ENCODE results near the gene TRIM26.

The TRIM26 gene

DNA sequence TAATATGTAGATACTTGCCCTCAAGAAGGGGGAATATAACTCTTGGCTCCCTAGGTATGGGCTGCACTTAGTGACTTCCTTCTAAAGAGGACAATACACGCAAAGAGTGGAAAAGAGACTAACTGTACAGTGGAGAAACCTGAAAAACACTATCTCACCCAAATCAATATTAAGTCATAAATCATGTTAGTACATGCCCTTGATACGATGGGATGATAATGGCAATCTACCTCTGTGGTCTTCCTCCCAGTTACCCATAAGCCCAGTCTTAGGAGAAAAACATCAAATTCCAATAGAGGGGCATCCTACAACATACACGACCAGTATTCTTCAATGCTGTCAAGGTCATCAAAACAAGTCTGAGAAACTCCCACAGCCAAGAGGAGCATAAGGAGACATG, 1.3 kb downstream of the TRIM26 start:
- in situ Hi-C loops (cut with MboI; ENCODE audit: low sequenced_read_pairs) = no loop called here

DNA sequence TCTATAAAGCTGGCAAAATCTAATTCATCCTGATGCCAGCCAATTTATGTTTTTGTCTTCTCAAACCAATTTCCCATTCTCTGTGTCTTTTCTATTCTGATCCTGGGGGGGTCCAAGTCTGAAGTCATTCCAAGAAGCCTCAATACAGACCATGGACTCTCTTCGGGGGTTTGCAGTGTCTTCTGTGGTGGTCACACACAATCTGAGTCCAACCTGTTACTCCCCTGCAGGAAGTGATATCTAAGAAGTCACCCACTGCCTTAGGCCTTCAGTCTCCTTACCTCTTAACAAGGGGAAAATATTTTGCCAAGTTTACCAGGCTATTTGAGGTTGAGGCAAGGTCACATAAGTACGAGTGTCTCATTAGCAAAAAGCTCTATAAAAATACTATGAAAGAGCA, 1.9 kb downstream of the TRIM26 start:
- in situ Hi-C loops (cut with MboI; ENCODE audit: low sequenced_read_pairs) = no loop called here

DNA sequence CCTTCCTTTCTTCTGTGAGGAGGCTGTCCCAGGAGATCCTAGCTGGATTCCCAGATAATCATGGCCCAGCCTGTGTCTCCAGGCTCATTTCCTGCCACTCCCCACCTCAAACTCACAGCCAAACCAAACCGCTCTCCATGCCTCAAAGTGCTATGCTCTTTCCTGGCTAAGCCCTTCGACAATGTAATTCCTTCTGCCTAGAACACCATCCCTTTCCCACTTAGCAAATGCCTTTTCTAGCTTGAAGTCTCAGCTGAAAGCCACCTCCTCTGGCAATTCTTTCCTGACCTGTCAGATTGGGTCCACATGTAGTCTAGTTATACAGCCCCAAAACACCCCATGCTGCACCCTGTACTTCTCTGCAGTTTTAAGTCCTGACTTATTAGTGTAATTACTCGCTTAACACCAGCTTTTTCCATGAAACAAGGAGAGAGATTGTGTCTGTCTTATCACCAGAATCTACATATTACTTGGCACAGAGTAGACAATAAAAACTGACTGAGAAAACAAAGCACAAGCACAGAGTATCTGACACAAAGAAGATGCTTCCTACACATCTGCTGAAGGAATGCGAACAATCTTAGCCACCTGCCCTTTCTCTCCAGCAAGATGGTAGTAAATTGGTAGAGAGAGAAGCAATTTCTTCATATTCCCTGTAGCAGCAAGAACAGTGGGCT, 5.4 kb downstream of the TRIM26 start:
- in situ Hi-C loops (cut with MboI; ENCODE audit: low sequenced_read_pairs) = no loop called here

DNA sequence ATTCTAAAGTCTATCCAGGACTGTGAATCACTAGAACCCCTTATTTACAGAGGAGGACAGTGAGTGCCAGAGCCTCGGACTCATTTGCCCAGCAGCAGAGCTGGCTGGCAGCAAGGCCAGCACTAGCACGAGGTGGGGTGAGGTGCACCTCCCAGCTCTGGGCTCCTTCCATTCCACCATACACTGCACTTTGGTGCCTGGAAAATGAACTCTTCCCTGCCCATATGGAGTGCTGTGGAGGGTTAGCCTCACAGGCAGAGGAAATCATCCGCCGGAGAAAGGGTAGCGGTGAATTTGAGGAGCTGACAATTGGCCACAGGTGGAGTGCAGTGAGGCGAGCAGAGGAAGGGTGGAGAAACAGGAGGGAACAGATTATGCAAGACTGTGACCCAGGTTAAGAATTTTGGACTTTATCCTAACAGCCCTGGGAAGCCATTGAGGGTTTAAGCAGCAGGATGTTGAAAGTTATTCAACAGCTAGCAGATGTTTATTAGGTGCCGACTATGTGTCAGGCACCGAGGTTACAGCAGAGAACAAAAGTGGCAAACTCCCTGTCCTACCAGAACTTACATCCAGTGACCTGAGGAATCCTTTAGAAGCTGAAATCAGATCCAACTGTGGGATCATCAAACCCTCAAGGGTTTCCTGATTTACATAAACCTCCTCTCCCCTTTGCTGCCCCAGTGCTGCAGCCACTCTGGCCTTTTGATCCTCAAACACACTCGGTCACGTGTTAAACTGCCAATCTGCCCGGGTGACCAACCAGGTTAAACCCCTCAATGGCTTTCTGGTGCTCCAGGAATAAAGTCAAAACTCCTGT, 6.2 kb downstream of the TRIM26 start:
- in situ Hi-C loops (cut with MboI; ENCODE audit: low sequenced_read_pairs) = no loop called here

DNA sequence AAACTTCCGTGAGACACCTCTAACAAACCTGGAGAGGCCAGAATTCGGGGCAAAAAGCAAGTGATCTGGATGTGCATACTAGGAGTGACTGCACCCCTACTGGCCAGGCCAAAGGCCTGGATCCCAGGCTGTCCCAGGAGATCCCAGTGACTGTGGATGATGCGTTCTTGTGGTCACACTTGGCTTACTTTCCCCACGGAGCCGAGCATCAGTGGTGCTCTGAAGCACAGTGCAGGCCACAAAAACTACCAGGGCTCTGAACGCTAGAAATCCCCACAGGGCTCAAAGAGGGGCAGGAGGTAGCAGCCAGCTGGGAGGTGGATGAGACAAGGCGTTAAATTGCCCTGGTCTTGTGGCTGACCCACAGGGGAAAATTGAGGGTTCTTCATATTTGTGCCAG, 7.1 kb downstream of the TRIM26 start:
- in situ Hi-C loops (cut with MboI; ENCODE audit: low sequenced_read_pairs) = no loop called here

DNA sequence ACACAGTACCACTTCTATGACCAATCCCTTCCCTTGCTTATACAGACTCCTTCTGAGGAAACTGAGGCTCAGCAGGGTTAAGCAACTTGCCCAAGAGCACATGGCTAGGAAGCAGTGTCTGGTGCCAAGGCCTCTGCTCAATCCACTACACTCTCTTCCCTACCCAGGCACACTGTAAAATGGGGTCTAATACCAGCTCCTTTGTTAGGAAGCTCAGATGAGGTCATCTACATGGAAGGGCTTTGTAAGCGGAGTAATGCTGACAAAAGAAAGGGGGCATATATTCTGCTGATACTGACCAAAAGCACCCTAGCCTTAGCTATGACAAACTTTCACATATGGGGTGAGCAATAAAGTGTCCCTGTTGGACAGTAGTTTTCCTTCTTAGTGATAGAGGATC, 9.1 kb downstream of the TRIM26 start:
- in situ Hi-C loops (cut with MboI; ENCODE audit: low sequenced_read_pairs) = no loop called here

DNA sequence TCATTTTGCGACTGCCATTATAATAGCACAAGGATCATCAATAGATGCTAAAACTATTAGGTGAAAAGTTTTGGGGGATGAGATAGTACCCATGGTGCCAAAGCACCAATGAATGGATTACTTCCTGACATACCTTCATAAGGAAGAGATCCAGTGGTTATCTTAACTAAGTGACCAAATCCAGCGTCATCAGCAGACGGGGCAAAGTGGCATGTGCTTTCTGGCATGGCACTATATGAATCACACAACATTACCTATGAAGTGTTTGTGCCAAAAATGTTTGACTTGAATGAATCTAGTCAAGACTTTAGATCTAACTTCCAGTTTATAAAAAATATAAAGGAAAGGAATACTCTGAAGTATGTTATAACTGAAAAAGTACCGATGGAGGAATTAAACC, 10.8 kb downstream of the TRIM26 start:
- in situ Hi-C loops (cut with MboI; ENCODE audit: low sequenced_read_pairs) = no loop called here

DNA sequence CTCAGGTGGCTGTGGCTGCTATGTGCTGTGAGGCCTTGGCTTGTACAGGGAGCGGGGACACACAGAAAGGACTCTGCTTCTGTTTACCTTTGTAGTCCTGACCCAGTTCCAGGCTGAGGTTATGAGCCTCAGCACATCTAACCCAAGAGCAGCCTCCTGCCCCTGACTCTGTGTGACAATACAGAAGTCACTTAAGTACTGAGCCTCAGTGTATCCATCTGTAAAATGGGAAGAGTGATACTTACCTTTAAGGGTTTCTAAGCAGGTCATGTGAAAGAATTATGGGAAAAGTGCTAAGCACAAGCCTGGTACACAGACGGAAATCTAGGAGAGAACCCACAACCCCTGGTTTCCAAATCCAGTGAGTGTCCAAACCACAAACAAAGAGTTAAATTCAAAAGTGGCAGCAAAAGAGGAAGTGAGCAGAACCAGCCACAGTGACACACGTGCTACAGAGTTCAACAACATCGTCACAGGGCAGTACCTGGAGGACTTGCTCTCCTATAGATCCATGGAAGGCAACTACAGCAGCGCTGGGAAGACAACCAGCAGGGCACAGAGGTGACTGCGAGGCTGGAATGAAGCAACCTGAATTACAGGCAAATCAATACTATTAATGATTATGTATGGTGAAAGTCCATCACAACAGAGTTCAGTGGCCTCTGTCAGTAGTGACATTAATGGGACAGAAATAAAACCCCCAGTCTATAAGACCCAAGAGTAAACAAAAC, 12.5 kb downstream of the TRIM26 start:
- in situ Hi-C loops (cut with MboI; ENCODE audit: low sequenced_read_pairs) = no loop called here

DNA sequence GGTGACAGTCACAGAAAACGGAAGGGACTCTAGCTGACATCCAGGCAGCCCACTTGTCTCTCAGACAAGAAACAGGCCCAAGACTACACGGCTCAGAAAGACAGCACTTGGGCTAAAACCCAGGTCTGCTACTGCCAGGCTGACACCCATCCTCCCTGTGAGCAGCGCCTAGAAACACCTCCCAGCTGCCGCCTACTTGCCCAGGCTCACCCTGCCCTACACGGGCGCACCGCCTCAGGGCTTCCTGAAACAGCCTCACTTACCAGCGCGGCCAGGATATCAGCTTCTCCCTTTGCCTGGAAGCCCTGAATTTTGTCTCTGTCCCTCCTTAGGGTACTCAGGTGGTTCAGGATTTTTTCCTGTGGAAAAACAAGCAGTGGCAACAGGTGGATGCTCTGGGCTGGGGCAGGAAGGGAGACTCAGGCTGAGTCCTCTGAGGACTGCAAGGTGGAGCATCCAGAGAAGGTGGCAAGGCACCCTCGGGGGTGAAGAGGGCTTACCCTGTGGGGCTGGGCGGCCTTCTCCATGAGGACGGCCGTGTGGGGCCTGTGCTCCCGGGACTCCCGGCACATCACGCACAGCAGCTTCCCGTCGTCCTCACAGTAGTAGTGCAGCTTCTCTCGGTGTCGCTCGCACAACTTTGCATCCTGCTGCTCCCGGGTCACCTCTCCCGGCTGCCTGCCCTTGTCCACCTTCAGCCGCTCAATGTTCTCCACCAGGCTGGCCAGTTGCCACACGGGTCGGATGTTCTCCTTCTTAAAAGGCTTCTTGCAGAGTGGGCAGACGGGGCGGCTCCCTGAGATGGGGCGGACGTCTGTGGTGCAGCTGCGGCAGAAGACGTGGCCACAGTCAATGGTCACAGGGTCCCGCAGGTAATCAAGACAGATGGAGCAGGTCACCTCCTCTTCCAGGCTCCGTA, 14.8 kb downstream of the TRIM26 start:
- in situ Hi-C loops (cut with MboI; ENCODE audit: low sequenced_read_pairs) = no loop called here

DNA sequence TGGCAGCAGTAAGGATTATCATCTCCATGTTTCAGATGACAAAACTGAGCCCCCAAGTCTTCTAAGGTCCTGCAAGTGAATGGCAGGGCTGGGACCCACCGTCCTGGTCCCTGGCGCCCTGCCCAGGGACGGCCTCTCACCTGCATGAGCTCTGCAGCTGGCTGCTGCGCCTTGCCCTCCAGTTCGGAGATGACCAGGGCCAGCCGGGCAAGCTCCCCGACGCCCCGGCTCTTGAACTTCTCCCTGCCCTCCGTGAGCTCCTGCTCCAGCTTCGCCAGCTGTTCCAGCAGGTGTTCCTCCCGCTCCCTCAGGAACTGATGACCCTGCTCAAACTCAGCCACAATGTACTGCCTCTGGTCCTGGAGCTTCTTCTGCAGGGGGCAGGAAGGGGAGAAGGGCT, 16.8 kb downstream of the TRIM26 start:
- in situ Hi-C loops (cut with MboI; ENCODE audit: low sequenced_read_pairs) = no loop called here

DNA sequence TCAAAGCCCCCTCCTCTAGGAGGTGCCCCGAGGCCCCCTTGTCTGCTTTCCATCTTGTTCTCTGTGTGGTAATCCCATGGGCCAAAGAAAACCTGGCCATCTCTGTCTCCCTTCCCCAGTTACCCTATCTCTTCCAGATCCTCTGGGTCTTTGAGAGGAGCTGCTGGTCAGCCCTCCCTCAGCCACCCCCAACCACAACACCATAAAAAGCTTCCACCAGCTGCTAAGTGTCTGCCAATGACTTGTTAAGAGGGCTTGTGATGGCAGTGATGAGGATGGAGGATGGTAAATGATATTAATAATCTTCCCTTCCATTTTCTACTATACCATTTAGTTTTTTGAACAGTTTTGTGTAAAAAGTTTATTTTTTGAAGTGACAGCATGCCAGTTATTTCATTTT, 17.3 kb downstream of the TRIM26 start:
- in situ Hi-C loops (cut with MboI; ENCODE audit: low sequenced_read_pairs) = no loop called here

DNA sequence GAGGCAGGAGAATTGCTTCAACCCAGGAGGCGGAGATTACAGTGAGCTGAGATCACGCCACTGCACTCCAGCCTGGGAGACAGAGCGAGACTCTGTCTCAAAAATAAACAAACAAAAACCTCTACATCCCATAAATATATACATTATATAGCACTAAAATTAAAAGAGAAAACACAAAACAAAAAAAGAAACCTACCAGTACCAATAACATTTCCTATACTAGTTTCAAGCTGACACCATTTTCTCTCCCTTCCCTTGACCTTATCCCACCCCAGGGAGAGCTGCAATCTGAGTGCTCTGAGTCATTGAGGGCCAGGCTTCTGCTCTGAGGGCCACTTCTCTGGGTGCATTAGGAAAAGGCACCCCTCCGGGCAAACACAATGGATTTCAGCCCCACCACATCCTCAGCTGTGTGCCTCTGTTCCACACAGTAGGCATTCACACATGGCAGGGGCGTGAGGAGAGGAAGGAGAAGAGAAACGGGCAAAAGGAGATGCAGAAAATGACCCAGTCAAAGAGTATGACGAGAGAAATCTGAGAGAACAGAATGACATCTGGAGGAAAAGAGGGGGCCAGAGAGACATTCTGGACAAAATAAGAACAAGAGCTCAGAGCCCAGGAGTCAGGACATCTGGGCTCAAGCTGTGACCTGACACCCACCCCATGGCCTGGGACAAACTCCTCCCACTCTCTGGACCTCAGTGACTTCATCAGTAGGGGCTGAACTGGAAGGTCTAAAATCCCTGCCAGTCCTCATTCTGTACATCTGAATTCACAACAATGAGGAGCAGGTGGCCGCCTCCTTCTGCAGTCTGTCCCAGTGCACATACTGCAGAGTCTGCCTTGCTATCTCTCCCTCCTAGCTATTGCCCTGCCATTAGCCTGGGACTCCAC, 18.2 kb downstream of the TRIM26 start:
- in situ Hi-C loops (cut with MboI; ENCODE audit: low sequenced_read_pairs) = no loop called here

DNA sequence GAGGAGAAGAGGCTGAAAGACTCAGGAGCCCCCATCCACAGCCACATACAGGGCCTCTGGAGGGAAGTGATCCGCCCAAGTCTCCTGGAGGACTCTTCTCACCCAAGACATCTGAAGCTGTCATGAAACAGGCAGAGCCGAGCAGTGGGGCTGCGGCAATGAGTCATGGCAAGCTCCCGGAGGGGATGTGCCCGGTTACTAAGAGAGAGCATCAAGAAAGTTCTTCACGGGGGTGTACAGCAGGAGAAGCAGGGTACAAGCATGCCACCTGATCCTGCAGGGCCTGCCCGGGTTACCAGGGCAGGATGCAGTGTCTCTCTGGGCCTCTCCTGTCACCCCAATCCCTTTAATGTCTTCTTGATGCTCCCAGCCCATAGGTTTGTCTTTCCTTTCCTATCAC, 21.1 kb downstream of the TRIM26 start:
- in situ Hi-C loops (cut with MboI; ENCODE audit: low sequenced_read_pairs) = no loop called here

DNA sequence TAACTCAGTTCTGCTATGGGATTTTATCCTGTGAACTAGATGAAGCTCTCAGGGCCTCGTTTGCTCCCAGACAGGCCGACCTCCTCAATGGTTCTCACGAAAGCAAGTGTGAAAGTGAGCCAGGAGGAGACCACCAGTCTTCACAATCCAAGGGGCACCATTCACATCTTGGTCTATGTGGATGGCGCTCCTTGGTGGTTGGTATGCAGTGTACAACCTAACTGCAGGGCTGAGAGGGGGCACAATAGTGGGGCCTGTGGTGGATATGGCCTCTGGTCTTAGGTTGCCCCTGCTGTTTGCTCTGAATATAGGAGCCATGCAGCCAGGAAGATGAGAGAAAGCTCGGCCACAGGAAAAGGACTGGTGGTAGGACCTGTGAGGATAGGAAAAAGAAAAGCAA, 24.7 kb downstream of the TRIM26 start:
- in situ Hi-C loops (cut with MboI; ENCODE audit: low sequenced_read_pairs) = no loop called here

DNA sequence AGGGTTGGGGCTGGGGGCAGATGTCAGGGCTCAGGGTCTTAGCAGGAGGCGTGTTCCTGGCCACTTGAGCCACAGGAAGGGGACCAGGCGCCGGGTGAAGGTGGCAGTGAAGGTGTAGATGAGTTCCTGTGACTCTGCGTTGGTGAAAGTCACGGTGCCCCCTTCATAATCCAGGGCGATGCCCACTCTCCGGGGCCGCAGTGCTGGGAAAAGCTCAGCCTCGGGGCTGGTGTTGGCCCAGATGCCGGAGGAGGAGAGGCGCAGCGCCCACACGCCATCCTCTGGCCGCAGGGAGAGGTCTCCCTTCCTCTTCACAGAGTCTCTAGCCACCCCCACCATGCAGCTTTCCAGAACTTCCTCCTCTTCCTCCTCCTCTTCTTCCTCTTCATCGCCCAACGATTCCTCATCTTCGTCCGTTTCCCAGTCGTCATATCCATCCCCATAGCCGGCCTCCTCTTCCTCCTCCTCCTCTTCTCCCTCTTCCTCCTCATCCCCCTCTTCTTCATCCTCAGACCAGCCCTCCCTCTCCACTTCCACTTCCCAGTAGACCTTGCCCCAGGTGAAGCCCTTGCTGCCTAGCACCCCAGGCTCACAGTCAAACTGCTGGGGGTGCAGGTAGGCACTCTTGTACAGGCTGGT, 27.2 kb downstream of the TRIM26 start:
- in situ Hi-C loops (cut with MboI; ENCODE audit: low sequenced_read_pairs) = no loop called here

DNA sequence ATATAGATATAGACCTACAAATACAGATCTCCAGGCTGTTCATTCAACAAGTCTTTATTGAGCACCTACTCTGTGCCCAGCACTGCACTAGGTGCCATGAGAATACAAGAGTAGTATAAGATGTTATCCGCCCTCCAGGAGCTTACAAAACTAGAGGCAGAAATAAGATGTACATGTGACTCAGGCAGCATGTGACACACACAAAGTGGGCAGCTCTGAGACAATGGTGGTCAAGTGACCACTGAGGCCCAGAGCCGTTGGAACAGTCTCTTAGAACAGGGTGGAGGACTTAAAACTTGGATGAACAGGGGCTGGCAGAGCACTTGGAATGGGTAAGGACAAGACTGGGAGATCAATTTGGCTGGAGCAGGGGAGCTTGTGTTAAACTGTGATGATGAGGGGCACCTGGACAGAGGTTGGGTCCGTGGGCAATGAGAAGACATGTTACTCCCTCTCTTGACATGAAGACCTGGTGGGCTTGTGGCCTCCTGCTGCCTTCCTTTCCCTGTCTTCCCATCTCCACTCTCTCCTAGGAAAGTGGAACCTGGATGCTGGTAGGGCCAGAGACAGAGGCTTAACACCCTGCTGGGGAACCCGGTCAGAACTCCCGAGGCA, 28.7 kb downstream of the TRIM26 start:
- in situ Hi-C loops (cut with MboI; ENCODE audit: low sequenced_read_pairs) = no loop called here

DNA sequence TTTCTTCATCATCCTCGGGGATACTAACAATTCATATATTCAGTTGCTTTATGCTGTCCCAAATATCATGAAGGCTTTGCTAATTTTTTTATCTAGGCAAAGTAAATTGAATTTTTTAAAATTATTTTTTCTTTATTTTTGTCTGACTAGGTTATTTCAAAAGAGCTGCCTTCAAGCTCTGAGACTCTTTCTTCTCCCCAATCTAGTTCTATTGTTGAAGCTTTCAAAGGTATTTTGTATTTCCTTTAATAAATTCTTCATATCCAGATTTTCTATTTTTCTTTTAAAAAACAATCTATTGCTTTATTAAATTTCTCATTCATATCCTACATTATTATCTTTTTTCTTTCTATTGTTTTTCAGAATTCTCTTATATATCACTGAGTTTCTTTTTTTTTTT, 33.1 kb downstream of the TRIM26 start:
- in situ Hi-C loops (cut with MboI; ENCODE audit: low sequenced_read_pairs) = no loop called here

DNA sequence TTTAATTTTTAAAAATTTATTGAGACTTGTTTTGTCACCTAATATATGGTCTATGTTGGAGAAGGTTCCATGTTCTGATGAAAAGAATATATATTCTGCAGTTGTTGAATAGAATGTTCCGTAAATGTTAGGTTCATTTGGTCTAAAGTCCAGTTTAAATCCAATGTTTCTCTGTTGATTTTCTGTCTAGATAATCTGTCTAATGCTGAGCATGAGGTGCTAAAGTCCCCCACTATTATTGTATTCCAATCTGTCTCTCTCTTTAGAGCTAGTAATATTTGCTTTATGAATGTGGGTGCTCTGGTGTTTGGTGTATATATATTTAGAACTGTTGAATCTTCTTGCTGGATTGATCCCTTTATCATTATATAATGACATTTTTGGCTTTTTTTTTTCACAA, 34.4 kb downstream of the TRIM26 start:
- in situ Hi-C loops (cut with MboI; ENCODE audit: low sequenced_read_pairs) = no loop called here

DNA sequence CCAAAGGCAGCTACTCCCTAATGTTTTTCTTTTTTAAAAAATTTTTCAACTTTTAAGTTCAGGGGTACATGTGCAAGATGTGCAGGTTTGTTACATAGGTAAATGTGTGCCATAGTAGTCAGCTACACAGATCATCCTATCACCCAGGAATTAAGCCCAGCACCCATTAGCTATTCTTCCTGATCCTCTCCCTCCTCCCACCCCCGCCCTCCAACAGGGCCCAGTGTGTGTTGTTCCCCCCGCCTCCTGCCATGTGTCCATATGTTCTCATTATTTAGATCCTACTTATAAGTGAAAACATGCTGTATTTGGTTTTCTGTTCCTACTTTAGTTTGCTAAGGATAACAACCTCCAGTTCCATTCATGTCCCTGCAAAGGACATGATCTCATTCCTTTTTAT, 37.4 kb downstream of the TRIM26 start:
- in situ Hi-C loops (cut with MboI; ENCODE audit: low sequenced_read_pairs) = no loop called here

Measured in HL-60/S4 treated with retinoic acid at 250 ng/mL for 4 days and 3 days (cell line).